Activated CD8-positive, alpha-beta T cell treated with anti-CD3 and anti-CD28 coated beads for 36 hours (primary cell): Measurements from ENCODE around the gene NFIA. TPM values are rescaled to one million over a fixed set of nuclear protein-coding genes. Genes with fewer than 3 reads are reported as not detected.

Source experiments
- ATAC-seq: fragments of 200-7000 bp; cut with Tn5 transposase; one replicate; pipeline ENCODE4 v1.10.0; 2021; ENCODE audit warnings: mild to moderate bottlenecking, moderate library complexity
- CTCF ChIA-PET: fragments of 350-600 bp; sonication (Branson Sonifier 250); formaldehyde crosslinking; loops from one replicate; lab custom pipeline; 2021; ENCODE audit warnings: antibody characterized with exemption; lab: Charles Lee
- POLR2A ChIA-PET: fragments of 350-600 bp; sonication (Branson Sonifier 250); formaldehyde crosslinking; loops from one replicate; lab custom pipeline; 2021; ENCODE audit warnings: antibody characterized with exemption; lab: Charles Lee
- DNase-seq: peaks from one replicate; pipeline ENCODE4 v3.0.0-alpha.2; 2020
- H3K27ac Mint-ChIP-seq: one replicate; pipeline ENCODE4 v1.8.0; 2021; ENCODE audit warnings: mild to moderate bottlenecking, mixed read lengths
- H3K27me3 Mint-ChIP-seq: one replicate; pipeline ENCODE4 v1.8.0; 2021; ENCODE audit warnings: mixed read lengths
- H3K36me3 Mint-ChIP-seq: one replicate; pipeline ENCODE4 v1.8.0; 2021; ENCODE audit warnings: low read depth, mixed read lengths
- H3K4me1 Mint-ChIP-seq: one replicate; pipeline ENCODE4 v1.8.0; 2021; ENCODE audit warnings: low read depth, mixed read lengths
- H3K4me3 Mint-ChIP-seq: one replicate; pipeline ENCODE4 v1.8.0; 2021; ENCODE audit warnings: mild to moderate bottlenecking, moderate library complexity, mixed read lengths
- H3K9me3 Mint-ChIP-seq: one replicate; pipeline ENCODE4 v1.8.0; 2021; ENCODE audit warnings: mixed read lengths
- intact Hi-C: fragments of 100-400 bp; cut with micrococcal nuclease; formaldehyde crosslinking; loops from one replicate; pipeline ENCODE4 v1.10.0; 2022
- total RNA-seq, 2 experiments: library from RNA; stranded (reverse); gene quantifications; one replicate each; pipeline ENCODE4 v1.2.3, GENCODE V29; 2021
- TF ChIP-seq, protein P1 (sequence below): fragments of 200-600 bp; IDR thresholded peaks from one replicate; pipeline ENCODE4 v1.8.0; 2022; ENCODE audit warnings: antibody characterized with exemption, mild to moderate bottlenecking

The NFIA gene
- total RNA-seq, 2 experiments from 2014 or later: 1.9 to 2.4 TPM

GRCh38 chr1:61223140-61223539 lies 140.8 kb downstream of the NFIA start:
- CTCF ChIA-PET: interaction anchor here (1.0 kb wide), 1 partner anchor 365 kb away, joined by 3 read pairs; no protein-coding TSS in a partner anchor
- POLR2A ChIA-PET: no interaction called here
- ATAC-seq: no peak

DNA sequence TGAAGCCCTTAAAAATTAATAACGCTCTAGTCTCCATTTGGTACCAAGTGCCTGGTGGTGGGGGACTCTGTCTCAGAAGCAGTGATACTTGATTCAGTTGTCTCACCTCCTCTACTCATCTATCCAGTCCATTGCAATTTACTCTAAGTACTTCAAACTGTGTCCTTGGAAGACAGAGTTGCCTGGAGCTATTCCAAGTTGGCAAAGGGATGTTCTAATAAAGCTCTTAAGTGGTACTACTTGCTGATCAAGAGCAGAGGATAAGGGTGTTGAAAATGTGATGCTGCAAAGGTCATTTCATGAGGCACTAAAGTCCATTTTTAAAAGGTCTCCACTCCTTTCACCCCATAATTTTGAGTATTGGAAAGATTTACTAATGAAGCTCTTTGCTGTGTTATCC lies 142.2 kb downstream of the NFIA start:
- TF ChIP-seq, protein P1, sequence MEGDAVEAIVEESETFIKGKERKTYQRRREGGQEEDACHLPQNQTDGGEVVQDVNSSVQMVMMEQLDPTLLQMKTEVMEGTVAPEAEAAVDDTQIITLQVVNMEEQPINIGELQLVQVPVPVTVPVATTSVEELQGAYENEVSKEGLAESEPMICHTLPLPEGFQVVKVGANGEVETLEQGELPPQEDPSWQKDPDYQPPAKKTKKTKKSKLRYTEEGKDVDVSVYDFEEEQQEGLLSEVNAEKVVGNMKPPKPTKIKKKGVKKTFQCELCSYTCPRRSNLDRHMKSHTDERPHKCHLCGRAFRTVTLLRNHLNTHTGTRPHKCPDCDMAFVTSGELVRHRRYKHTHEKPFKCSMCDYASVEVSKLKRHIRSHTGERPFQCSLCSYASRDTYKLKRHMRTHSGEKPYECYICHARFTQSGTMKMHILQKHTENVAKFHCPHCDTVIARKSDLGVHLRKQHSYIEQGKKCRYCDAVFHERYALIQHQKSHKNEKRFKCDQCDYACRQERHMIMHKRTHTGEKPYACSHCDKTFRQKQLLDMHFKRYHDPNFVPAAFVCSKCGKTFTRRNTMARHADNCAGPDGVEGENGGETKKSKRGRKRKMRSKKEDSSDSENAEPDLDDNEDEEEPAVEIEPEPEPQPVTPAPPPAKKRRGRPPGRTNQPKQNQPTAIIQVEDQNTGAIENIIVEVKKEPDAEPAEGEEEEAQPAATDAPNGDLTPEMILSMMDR: no peak
- H3K4me1 Mint-ChIP-seq: no peaks in the 10 kb centered on the region
- no peaks in the 10 kb centered on the region for H3K9me3 Mint-ChIP-seq
- no peaks in the 10 kb centered on the region for H3K36me3 Mint-ChIP-seq
- CTCF ChIA-PET: no interaction called here
- ATAC-seq: no peak
- intact Hi-C loops: no loop called here
- no peak overlapping the region for H3K27ac Mint-ChIP-seq
- peaks cover 2% of the 10 kb centered on the region for H3K27me3 Mint-ChIP-seq
- POLR2A ChIA-PET: interaction anchor here (1.5 kb wide), 1 partner anchor 8 kb away, joined by 4 read pairs; no protein-coding TSS in a partner anchor
- DNase-seq: no peak
- H3K4me3 Mint-ChIP-seq: no peak overlapping the region

More at GRCh38 chr1:61223140-61223539, 140.8 kb downstream of the NFIA start:
- TF ChIP-seq, protein P1: no peak
- no peak for DNase-seq
- intact Hi-C loops: no loop called here
- no peak overlapping the region for H3K4me3 Mint-ChIP-seq
- H3K9me3 Mint-ChIP-seq: no peaks in the 10 kb centered on the region
- no peaks in the 10 kb centered on the region for H3K4me1 Mint-ChIP-seq
- no peak overlapping the region for H3K27ac Mint-ChIP-seq
- H3K27me3 Mint-ChIP-seq: no peaks in the 10 kb centered on the region
- no peaks in the 10 kb centered on the region for H3K36me3 Mint-ChIP-seq

DNA sequence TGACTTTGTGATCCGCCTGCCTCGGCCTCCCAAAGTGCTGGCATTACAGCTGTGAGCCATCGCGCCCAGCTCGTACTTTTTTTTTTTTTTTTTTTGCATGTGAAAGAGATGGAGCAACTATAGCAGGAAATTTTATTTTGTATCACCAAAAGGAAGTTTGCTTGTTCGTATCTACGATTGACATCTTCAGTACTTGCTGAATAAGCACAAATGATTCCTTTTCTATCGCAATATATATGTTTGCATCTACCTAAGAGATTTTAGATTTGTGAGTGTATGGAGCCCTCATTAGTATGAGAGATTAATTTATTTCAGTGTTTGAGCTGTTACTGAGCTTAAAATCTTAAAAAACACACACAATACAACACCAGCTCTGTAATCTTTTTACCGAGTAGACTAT lies 143.1 kb downstream of the NFIA start:
- no peak overlapping the region for H3K27ac Mint-ChIP-seq
- DNase-seq (no peak), ATAC-seq (no peak)
- peaks cover 3% of the 10 kb centered on the region for H3K27me3 Mint-ChIP-seq
- ChIA-PET POLR2A (no interaction called here), CTCF (no interaction called here)
- H3K36me3 Mint-ChIP-seq: no peaks in the 10 kb centered on the region
- no peaks in the 10 kb centered on the region for H3K9me3 Mint-ChIP-seq
- no peak overlapping the region for H3K4me3 Mint-ChIP-seq
- TF ChIP-seq, protein P1: no peak
- intact Hi-C loops: no loop called here
- no peaks in the 10 kb centered on the region for H3K4me1 Mint-ChIP-seq

GRCh38 chr1:61226791-61227567 lies 144.6 kb downstream of the NFIA start:
- Mint-ChIP-seq H3K27ac (no peak overlapping the region), H3K4me3 (no peak overlapping the region), H3K4me1 (no peaks in the 10 kb centered on the region), H3K36me3 (no peaks in the 10 kb centered on the region), H3K27me3 (peaks cover 4% of the 10 kb centered on the region), H3K9me3 (no peaks in the 10 kb centered on the region)
- intact Hi-C loops: no loop called here
- ATAC-seq (no peak), DNase-seq (no peak)
- CTCF ChIA-PET: interaction anchor here (1.5 kb wide), 1 partner anchor 9 kb away, joined by 7 read pairs; no protein-coding TSS in a partner anchor
- TF ChIP-seq, protein P1: no peak
- POLR2A ChIA-PET: no interaction called here

- ChIA-PET CTCF (interaction anchor here (1.0 to 1.5 kb wide), 2 partner anchors 10 to 360 kb away, joined by 4 to 7 read pairs; no protein-coding TSS in a partner anchor), POLR2A (no interaction called here)
- Mint-ChIP-seq H3K4me3 (no peak overlapping the region), H3K9me3 (no peaks in the 10 kb centered on the region), H3K36me3 (no peaks in the 10 kb centered on the region), H3K4me1 (no peaks in the 10 kb centered on the region), H3K27me3 (peaks cover 4% of the 10 kb centered on the region), H3K27ac (no peak overlapping the region)
- intact Hi-C loops: no loop called here
- TF ChIP-seq, protein P1: no peak
- DNase-seq: no peak
- no peak for ATAC-seq
Measured at GRCh38 chr1:61227857-61228550, 145.6 kb downstream of the NFIA start.
